Heart right ventricle (tissue), 16 donors: ENCODE results near the gene FLOT2. TPM values are rescaled to one million over a fixed set of nuclear protein-coding genes. Genes with fewer than 3 reads are reported as not detected.

Experiments used
- ATAC-seq, 8 donors: fragments of 200-7000 bp; cut with Tn5 transposase; one replicate each; pipeline ENCODE4 v1.9.1; 2020; ENCODE audit warnings: mild to moderate bottlenecking in 8 of 8, moderate library complexity in 8 of 8, moderate number of reproducible peaks in 1 of 8
- DNase-seq, 2 donors: peaks; one replicate each; pipeline ENCODE4 v3.0.0-alpha.2; 2020
- H3K27ac ChIP-seq, 10 donors: fragments of 200-600 bp; sonication (generic) in 2 of 10; one replicate each; pipeline versions ENCODE4 v1.5.0 to v1.8.0; 2020 to 2022; ENCODE audit warnings: mild to moderate bottlenecking in 3 of 10
- H3K27me3 ChIP-seq, 7 donors: fragments of 200-600 bp; one replicate each; pipeline ENCODE4 v1.8.0; 2021 to 2022; ENCODE audit warnings: mild to moderate bottlenecking in 2 of 7
- H3K36me3 ChIP-seq, 9 donors: fragments of 200-600 bp; sonication (generic) in 1 of 9; one replicate each; pipeline versions ENCODE4 v1.5.0 to v1.8.0; 2020 to 2022; ENCODE audit warnings: mild to moderate bottlenecking in 2 of 9
- H3K4me1 ChIP-seq, 9 donors: fragments of 200-600 bp; sonication (generic) in 1 of 9; one replicate each; pipeline versions ENCODE4 v1.5.0 to v1.8.0; 2020 to 2022; ENCODE audit warnings: mild to moderate bottlenecking in 4 of 9
- H3K4me3 ChIP-seq, 10 donors: fragments of 200-600 bp; sonication (generic) in 2 of 10; one replicate each; pipeline versions ENCODE4 v1.5.0 to v1.8.0; 2020 to 2022; ENCODE audit warnings: mild to moderate bottlenecking in 7 of 10, moderate library complexity in 2 of 10
- H3K9me3 ChIP-seq, 11 donors: fragments of 200-600 bp in 10 of 11; sonication (generic) in 2 of 11; one replicate each; pipeline versions ENCODE4 v1.5.0 to v1.8.0; 2013 to 2022; ENCODE audit warnings: mild to moderate bottlenecking in 2 of 11, control low read depth in 1 of 11, moderate library complexity in 1 of 11
- WGBS, 2 donors: extraction: QIAGEN DNeasy Blood & Tissue Kit; methylation state at CpG; one replicate each; pipeline ENCODE4 v1.1.7; 2013; ENCODE audit warnings: inconsistent platforms in 1 of 2; 5-methylcytosine and 5-hydroxymethylcytosine counted together
- intact Hi-C, 10 donors: fragments of 100-400 bp; cut with DNase I; formaldehyde crosslinking; loops; one replicate each; pipeline versions ENCODE4 v1.11.1 to v1.14.2; 2022
- polyA plus RNA-seq, 2 donors: library from polyadenylated mRNA; stranded (reverse); fragments of 200-250 nt; gene quantifications; one replicate each; pipeline ENCODE4 v1.2.3, GENCODE V29; 2013
- total RNA-seq, 10 donors: library from RNA; stranded (reverse); fragmentation: NEBNext Ultra II Directional in 3 of 10; extraction: Animal tissue kit (Norgen Biotek cat#: 25700) in 3 of 10; gene quantifications; one replicate each; pipeline versions ENCODE4 v1.2.1 to v1.2.4, GENCODE V29; 2021 to 2023
- TF ChIP-seq, protein P1 (sequence below), 9 donors: fragments of 200-600 bp; sonication (generic) in 2 of 9; IDR thresholded peaks; one replicate each; pipeline versions ENCODE4 v1.5.0 to v1.8.0; 2021 to 2022; ENCODE audit warnings: antibody characterized with exemption in 9 of 9, mild to moderate bottlenecking in 5 of 9, moderate library complexity in 1 of 9
- donor health status: Arrhythmogenic right ventricular cardiomyopathy.
- donor health status: ischemic (EF 13 %, LVEDD 7.1; RV severe dilation, severe dysfunction).
- donor health status: healthy with polysubstance abuse.
- donor health status: DM: no; HTN: yes; CAD: no.
- donor health status: DM: no; HTN: no; CAD: no.
- donor health status: ischemic (EF 25% LVEDD 6.9; RV normal size, moderate dysfunction).
- donor health status: ischemic (EF 25% LVEDD 5.7; RV mildly dilated, moderate dysfunction).
- donor health status: healthy.
- donor health status: DM: yes; HTN: yes; CAD: no.
- donor health status: Ischemic cardiomyopathy.
- donor health status: ischemic (EF 35%, LVEDD 5.7; RV mildly dilated, moderate dysfunction).
- donor health status: nonischemic (EF 11% LVEDD 7.7; RV severe dilation, severe dysfunction).
- donor health status: DM: yes; HTN: yes; CAD: no.
- donor health status: PGD.
- donor health status: ischemic (EF 29% LVEDD 5.4; RV normal size, mild dysfunction).
- donor health status: nonischemic (EF 23%, LVEDD 6.1; RV moderate dilation, normal function).

Gene FLOT2
- total and polyA plus RNA-seq, 12 donors, result 38.3 to 159 (median 88.8) TPM

DNA sequence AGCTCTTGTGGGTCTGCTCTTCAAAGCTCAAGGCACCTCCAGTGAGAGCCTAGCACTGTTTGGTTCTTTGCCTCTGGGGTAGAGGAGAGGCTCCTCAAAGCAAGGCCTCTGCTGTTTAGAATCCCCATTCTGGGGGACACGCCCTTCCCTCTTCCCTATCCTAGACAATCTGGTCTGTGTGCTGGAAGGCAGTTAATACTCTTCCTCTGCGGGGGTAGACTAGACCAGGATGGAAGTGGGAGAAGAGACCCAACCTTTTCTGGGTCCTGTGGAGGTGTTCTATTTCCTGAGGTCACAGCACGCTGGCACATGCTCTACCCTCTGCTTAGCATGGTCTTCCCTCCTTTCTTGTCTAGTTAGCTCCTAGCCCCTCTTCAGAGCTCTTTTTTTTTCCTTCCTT, 35.0 kb downstream of the FLOT2 start:
- no peak for ATAC-seq

DNA sequence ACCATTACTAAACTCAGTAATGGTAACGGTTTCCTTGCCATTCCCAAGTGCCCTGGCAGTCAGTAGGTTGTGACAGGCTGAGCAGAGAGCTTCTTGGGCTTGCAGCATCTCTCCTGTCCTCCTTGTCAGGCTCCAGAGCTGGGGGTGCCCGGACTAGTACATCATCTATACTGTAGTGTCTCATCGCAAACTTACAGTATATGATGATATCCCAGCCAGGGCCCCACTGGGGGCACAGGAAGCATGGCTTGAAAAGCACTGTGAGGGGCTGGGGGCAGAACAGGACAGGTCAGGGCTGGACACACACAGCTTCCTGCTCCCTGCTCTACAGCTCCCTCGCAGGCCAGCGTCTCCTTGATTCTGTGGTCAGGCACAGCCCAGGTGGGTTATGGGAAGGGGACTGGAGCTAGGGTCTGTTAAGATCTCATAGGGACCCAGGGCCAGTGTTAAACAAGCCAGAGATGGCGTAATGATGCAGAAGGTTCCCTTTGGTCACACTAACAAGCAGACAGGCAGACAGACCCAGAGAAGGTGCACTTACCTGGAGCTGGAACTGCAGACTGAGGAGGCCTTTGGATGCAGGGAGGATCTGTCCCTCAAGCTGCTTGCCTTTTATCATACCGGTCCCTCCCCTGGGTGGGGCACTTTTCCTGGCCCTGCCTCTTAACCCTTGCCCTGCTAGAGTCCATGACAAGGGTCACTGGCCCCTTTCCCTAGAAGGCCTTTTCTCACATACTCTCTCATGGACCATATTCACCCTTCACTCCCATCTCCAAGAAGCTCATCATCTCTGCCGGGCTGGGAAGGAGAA, 35.9 kb downstream of the FLOT2 start:
- peaks cover 0 to 59% (median 27%) of the 10 kb centered on the region in 9 donors for H3K36me3 ChIP-seq
- TF ChIP-seq, protein P1, sequence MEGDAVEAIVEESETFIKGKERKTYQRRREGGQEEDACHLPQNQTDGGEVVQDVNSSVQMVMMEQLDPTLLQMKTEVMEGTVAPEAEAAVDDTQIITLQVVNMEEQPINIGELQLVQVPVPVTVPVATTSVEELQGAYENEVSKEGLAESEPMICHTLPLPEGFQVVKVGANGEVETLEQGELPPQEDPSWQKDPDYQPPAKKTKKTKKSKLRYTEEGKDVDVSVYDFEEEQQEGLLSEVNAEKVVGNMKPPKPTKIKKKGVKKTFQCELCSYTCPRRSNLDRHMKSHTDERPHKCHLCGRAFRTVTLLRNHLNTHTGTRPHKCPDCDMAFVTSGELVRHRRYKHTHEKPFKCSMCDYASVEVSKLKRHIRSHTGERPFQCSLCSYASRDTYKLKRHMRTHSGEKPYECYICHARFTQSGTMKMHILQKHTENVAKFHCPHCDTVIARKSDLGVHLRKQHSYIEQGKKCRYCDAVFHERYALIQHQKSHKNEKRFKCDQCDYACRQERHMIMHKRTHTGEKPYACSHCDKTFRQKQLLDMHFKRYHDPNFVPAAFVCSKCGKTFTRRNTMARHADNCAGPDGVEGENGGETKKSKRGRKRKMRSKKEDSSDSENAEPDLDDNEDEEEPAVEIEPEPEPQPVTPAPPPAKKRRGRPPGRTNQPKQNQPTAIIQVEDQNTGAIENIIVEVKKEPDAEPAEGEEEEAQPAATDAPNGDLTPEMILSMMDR (IDR thresholded peaks at IDR 0.05), result no peak
- intact Hi-C loops, result loop anchor here in 1 of 10 donors (10.0 kb wide), 1 partner anchor 97 kb away; no protein-coding TSS in a partner anchor
- no peak for DNase-seq
- 68 to 73% methylated on average over 8 of the region's 8 CpGs for WGBS, 2 donors
- no peak overlapping the region for H3K4me3 ChIP-seq
- no peaks in the 10 kb centered on the region for H3K4me1 ChIP-seq
- H3K9me3 ChIP-seq, result no peaks in the 10 kb centered on the region
- no peak for ATAC-seq
- H3K27ac ChIP-seq, result no peak overlapping the region
- no peaks in the 10 kb centered on the region for H3K27me3 ChIP-seq

More for the DNA sequence above, 35.0 kb downstream of the FLOT2 start:
- Histone ChIP-seq H3K4me3 (no peak overlapping the region), H3K27me3 (no peaks in the 10 kb centered on the region), H3K36me3 (peaks cover 0 to 49% (median 24%) of the 10 kb centered on the region in 9 donors), H3K4me1 (no peaks in the 10 kb centered on the region), H3K9me3 (no peaks in the 10 kb centered on the region), H3K27ac (no peak overlapping the region)
- TF ChIP-seq, protein P1 (IDR thresholded peaks at IDR 0.05), result no peak
- WGBS, 2 donors, result 90 to 92% methylated on average over 3 of the region's 3 CpGs
- intact Hi-C loops, result loop anchor here in 1 of 10 donors (10.0 kb wide), 1 partner anchor 98 kb away; no protein-coding TSS in a partner anchor
- no peak for DNase-seq

DNA sequence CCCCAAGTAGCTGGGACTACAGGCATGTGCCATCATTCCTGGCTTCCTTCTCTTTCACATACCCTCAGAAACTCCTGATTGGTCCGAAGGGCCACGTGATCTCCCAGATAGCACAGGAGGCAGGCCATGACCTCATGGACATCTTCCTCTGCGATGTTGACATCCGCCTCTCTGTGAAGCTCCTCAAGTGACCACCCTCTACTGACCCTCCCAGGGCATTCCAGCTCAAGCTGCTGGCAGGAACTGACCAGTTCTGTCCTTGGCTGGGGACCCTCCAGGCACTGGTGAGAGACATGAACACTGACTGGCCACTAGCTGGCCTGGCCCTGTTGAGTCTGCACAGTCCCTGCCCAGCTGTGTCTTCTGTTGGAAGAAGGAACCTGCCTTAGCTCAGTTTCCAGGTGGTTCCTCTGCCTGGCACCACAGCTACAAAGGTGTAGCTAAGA, 37.1 kb downstream of the FLOT2 start:
- TF ChIP-seq, protein P1 (IDR thresholded peaks at IDR 0.05), result no peak

DNA sequence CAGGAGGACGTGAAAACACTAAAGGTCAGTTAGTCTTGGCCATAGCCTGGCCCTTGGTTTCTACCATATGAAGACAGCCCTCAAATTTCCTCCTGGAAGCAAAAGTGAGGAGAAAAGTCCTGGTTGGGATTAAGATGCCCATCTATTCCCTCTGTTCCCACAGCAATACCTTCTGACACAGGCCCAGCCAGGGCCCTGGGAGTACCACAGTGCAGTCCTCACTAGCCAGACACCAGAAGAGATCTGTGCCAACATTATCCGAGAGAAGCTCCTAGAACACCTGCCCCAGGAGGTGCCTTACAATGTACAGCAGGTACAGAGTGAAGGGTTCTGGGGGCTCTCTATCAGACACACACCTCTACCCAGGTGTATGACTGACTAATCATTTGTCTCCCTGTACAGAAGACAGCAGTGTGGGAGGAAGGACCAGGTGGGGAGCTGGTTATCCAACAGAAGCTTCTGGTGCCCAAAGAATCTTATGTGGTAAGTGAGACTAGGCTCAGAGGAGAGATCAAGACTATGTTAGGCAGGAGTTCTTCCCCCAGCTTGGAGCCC, 38.7 kb downstream of the FLOT2 start:
- Histone ChIP-seq H3K27me3 (no peaks in the 10 kb centered on the region), H3K9me3 (no peaks in the 10 kb centered on the region), H3K36me3 (peaks cover 0 to 65% (median 27%) of the 10 kb centered on the region in 9 donors), H3K4me1 (peaks cover 5 to 16% (median 12%) of the 10 kb centered on the region in 9 donors), H3K27ac (no peak overlapping the region), H3K4me3 (no peak overlapping the region)
- TF ChIP-seq, protein P1 (IDR thresholded peaks at IDR 0.05), result no peak
- ATAC-seq (no peak), DNase-seq (no peak)
- intact Hi-C loops, result loop anchor here in 4 of 10 donors (5.0 to 10.0 kb wide), 3 partner anchors 38 to 94 kb away; partner anchors contain the start of genes FLOT2 (in 2 of the 4) and DHRS13 (in 1 of the 4)
- WGBS, 2 donors, result 44 to 49% methylated on average over 2 of the region's 2 CpGs

More for the DNA sequence above, 37.1 kb downstream of the FLOT2 start:
- H3K4me3 ChIP-seq, result no peak overlapping the region
- 90 to 92% methylated on average over 4 of the region's 4 CpGs for WGBS, 2 donors
- no peak overlapping the region for H3K27ac ChIP-seq
- H3K9me3 ChIP-seq, result no peaks in the 10 kb centered on the region
- ATAC-seq (no peak), DNase-seq (no peak)
- H3K4me1 ChIP-seq, result peaks cover 3 to 9% (median 5%) of the 10 kb centered on the region in 9 donors
- H3K36me3 ChIP-seq, result peaks cover 0 to 65% (median 27%) of the 10 kb centered on the region in 9 donors
- intact Hi-C loops, result loop anchor here in 1 of 10 donors (10.0 kb wide), 1 partner anchor 96 kb away; no protein-coding TSS in a partner anchor
- no peaks in the 10 kb centered on the region for H3K27me3 ChIP-seq
